ENCODE measurements around the gene TCTA. TPM values are rescaled to one million over a fixed set of nuclear protein-coding genes. Genes with fewer than 3 reads are reported as not detected.
"Not testable (repeated sequence)": the region's sequence is repeated elsewhere in the genome, so short reads cannot be mapped to it uniquely, and the experiment has no call there.

TCTA gene
- total and polyA plus RNA-seq, 4 donors, result 15.8 to 49.0 (median 30.1) TPM

DNA sequence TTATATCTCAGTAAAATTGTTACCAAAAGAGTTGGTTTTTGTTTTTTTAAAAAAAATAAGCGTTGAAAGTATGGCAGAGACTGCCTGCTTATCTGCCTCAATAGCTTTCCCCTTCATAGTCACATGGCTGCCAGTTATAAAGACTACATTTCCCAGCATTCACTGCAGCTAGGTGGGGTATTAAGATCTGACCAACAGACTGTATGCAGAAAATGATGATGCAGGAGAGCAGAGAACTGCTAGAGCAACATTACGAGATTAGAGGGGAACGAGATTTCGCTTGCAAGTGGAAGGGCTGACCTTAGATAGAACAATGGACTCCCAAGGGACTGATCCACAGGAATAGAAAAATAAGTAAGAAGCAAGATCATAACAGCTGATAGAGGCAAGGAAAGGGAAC is 14.8 kb upstream of the TCTA start:
- Histone ChIP-seq H3K4me3 (no peak overlapping the region), H3K36me3 (ENCODE audit: control insufficient read depth in 4 of 4, insufficient read depth in 4 of 4, low read length in 4 of 4) (peaks cover 2 to 12% (median 5%) of the 10 kb centered on the region in 4 donors), H3K9me3 (ENCODE audit: control insufficient read depth in 4 of 4, insufficient read depth in 3 of 4, low read length in 3 of 4) (no peaks in the 10 kb centered on the region), H3K27ac (ENCODE audit: low read depth in 1 of 2, low read length in 1 of 2) (no peak overlapping the region), H3K9ac (ENCODE audit: insufficient read depth in 1 of 2, low read length in 2 of 2) (no peak overlapping the region), H3K4me1 (ENCODE audit: control insufficient read depth in 5 of 5, insufficient read depth in 5 of 5, low read length in 5 of 5) (peaks cover 0 to 18% (median 0%) of the 10 kb centered on the region in 5 donors), H3K27me3 (ENCODE audit: control insufficient read depth in 3 of 3, insufficient read depth in 3 of 3, low read length in 2 of 3) (no peaks in the 10 kb centered on the region)
- 57 to 58% methylated on average over 4 of the region's 4 CpGs for WGBS, 2 donors
- ATAC-seq (ENCODE audit: insufficient read depth, low FRiP score) (no peak), DNase-seq (peak in 2 of 3 donors; percentile 30 to 42)
- TF ChIP-seq, protein P1, sequence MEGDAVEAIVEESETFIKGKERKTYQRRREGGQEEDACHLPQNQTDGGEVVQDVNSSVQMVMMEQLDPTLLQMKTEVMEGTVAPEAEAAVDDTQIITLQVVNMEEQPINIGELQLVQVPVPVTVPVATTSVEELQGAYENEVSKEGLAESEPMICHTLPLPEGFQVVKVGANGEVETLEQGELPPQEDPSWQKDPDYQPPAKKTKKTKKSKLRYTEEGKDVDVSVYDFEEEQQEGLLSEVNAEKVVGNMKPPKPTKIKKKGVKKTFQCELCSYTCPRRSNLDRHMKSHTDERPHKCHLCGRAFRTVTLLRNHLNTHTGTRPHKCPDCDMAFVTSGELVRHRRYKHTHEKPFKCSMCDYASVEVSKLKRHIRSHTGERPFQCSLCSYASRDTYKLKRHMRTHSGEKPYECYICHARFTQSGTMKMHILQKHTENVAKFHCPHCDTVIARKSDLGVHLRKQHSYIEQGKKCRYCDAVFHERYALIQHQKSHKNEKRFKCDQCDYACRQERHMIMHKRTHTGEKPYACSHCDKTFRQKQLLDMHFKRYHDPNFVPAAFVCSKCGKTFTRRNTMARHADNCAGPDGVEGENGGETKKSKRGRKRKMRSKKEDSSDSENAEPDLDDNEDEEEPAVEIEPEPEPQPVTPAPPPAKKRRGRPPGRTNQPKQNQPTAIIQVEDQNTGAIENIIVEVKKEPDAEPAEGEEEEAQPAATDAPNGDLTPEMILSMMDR (IDR thresholded peaks at IDR 0.05; ENCODE audit: control extremely low read depth, extremely low read depth), result no peak

DNA sequence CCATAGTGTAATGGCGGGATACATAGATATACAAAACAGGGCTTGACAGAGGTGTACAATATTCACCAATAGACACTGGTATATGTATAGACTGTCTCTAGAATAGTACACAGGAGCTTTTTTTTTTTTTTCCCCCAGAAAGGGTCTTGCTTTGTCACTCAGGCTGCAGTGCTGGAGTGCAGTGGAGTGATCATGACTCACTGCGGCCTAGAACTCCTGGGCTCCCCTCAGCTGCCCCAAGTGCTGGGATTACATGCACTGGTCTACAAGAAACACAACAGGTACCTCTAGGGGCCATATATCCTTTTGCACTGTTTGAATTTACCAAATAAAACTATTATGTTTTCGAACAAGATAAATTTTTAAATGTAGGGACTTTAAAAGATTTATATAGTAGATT is 12.8 kb upstream of the TCTA start:
- TF ChIP-seq, protein P1 (IDR thresholded peaks at IDR 0.05; ENCODE audit: control extremely low read depth, extremely low read depth), result no peak
- Histone ChIP-seq H3K4me3 (no peak overlapping the region), H3K9me3 (ENCODE audit: control insufficient read depth in 4 of 4, insufficient read depth in 3 of 4, low read length in 3 of 4) (no peaks in the 10 kb centered on the region), H3K36me3 (ENCODE audit: control insufficient read depth in 4 of 4, insufficient read depth in 4 of 4, low read length in 4 of 4) (peaks cover 2 to 11% (median 6%) of the 10 kb centered on the region in 4 donors), H3K27me3 (ENCODE audit: control insufficient read depth in 3 of 3, insufficient read depth in 3 of 3, low read length in 2 of 3) (no peaks in the 10 kb centered on the region), H3K4me1 (ENCODE audit: control insufficient read depth in 5 of 5, insufficient read depth in 5 of 5, low read length in 5 of 5) (peaks cover 0 to 17% (median 0%) of the 10 kb centered on the region in 5 donors), H3K27ac (ENCODE audit: low read depth in 1 of 2, low read length in 1 of 2) (no peak overlapping the region), H3K9ac (ENCODE audit: insufficient read depth in 1 of 2, low read length in 2 of 2) (no peak overlapping the region)
- no peak for DNase-seq
- WGBS, 2 donors, result 94% methylated on average over 3 of the region's 3 CpGs
- ATAC-seq (ENCODE audit: insufficient read depth, low FRiP score), result no peak

DNA sequence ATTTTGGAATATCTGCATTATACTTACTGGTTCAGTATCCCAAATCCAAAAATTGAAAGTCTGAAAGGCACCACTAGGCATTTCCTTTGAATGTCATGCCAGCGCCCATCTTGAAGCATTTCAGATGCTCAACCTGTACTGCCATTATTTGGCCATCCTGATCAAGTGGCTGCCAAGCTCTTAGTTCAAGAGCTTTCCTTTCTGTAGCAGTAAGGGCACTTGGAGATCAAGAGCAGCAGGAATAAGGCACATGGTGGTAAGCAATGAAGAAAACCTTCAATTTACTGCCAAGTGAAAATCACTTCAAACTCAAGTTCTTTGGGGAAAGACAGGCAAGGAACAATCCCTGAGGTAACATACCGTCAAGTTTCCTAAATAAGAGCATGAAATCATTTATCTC is 10.5 kb upstream of the TCTA start:
- Histone ChIP-seq H3K27ac (ENCODE audit: low read depth in 1 of 2, low read length in 1 of 2) (no peak overlapping the region), H3K9me3 (ENCODE audit: control insufficient read depth in 4 of 4, insufficient read depth in 3 of 4, low read length in 3 of 4) (no peaks in the 10 kb centered on the region), H3K27me3 (ENCODE audit: control insufficient read depth in 3 of 3, insufficient read depth in 3 of 3, low read length in 2 of 3) (no peaks in the 10 kb centered on the region), H3K4me1 (ENCODE audit: control insufficient read depth in 5 of 5, insufficient read depth in 5 of 5, low read length in 5 of 5) (peaks cover 0 to 17% (median 3%) of the 10 kb centered on the region in 5 donors), H3K4me3 (no peak overlapping the region), H3K36me3 (ENCODE audit: control insufficient read depth in 4 of 4, insufficient read depth in 4 of 4, low read length in 4 of 4) (peaks cover 0 to 6% (median 3%) of the 10 kb centered on the region in 4 donors), H3K9ac (ENCODE audit: insufficient read depth in 1 of 2, low read length in 2 of 2) (no peak overlapping the region)
- 53 to 84% methylated on average over 2 of the region's 2 CpGs for WGBS, 2 donors
- ATAC-seq (ENCODE audit: insufficient read depth, low FRiP score) (peak; percentile 35), DNase-seq (peak; percentile 30 to 75 (median 43))
- TF ChIP-seq, protein P1 (IDR thresholded peaks at IDR 0.05; ENCODE audit: control extremely low read depth, extremely low read depth), result no peak

DNA sequence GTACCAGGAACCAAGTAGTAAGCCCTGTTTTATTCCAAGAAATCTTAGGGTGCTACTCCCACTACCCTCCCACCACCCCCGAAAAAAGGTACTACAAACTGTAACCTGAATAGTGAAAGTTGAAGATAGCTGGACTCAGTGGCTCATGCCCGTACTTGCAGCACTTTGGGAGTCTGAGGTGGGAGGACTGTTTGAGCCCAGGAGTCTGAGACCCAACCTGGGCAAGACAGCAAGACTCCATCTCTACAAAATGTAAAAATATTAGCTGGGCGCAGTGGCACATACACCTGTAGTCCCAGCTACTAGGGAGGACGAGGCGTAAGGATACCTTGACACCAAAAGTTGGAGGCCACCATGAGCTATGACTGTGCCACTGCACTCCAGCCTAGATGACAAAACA is 8.3 kb upstream of the TCTA start:
- WGBS, 2 donors, result 90 to 95% methylated on average over 5 of the region's 5 CpGs
- DNase-seq (no peak), ATAC-seq (ENCODE audit: insufficient read depth, low FRiP score) (no peak)
- TF ChIP-seq, protein P1 (IDR thresholded peaks at IDR 0.05; ENCODE audit: control extremely low read depth, extremely low read depth), result no peak
- Histone ChIP-seq H3K4me3 (no peak overlapping the region), H3K27ac (ENCODE audit: low read depth in 1 of 2, low read length in 1 of 2) (no peak overlapping the region), H3K9ac (ENCODE audit: insufficient read depth in 1 of 2, low read length in 2 of 2) (no peak overlapping the region), H3K9me3 (ENCODE audit: control insufficient read depth in 4 of 4, insufficient read depth in 3 of 4, low read length in 3 of 4) (no peaks in the 10 kb centered on the region), H3K4me1 (ENCODE audit: control insufficient read depth in 5 of 5, insufficient read depth in 5 of 5, low read length in 5 of 5) (peaks cover 0 to 20% (median 3%) of the 10 kb centered on the region in 5 donors), H3K27me3 (ENCODE audit: control insufficient read depth in 3 of 3, insufficient read depth in 3 of 3, low read length in 2 of 3) (no peaks in the 10 kb centered on the region), H3K36me3 (ENCODE audit: control insufficient read depth in 4 of 4, insufficient read depth in 4 of 4, low read length in 4 of 4) (peaks cover 0 to 6% (median 2%) of the 10 kb centered on the region in 4 donors)

DNA sequence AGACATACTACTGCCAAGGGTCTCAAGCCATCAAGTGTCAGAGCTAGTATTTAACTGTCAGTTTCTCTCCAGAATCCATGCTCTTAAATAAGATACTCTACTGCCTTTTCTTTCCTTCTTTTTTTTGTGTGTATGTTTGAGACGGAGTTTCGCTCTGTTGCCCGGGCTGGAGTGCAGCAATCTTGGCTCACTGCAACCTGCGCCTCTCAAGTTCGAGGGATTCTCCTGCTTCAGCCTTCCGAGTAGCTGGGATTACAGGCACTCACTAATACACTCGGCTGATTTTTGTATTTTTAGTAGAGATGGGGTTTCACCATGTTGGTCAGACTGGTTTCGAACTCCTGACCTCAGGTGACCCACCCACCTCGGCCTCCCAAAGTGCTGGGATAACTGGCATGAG is 6.7 kb upstream of the TCTA start:
- not testable (repeated sequence) for H3K9me3 ChIP-seq (ENCODE audit: control insufficient read depth in 4 of 4, insufficient read depth in 3 of 4, low read length in 3 of 4); H3K36me3 ChIP-seq (ENCODE audit: control insufficient read depth in 4 of 4, insufficient read depth in 4 of 4, low read length in 4 of 4); DNase-seq; ATAC-seq (ENCODE audit: insufficient read depth, low FRiP score); H3K9ac ChIP-seq (ENCODE audit: insufficient read depth in 1 of 2, low read length in 2 of 2); H3K4me3 ChIP-seq; H3K27me3 ChIP-seq (ENCODE audit: control insufficient read depth in 3 of 3, insufficient read depth in 3 of 3, low read length in 2 of 3)
- Histone ChIP-seq H3K4me1 (ENCODE audit: control insufficient read depth in 5 of 5, insufficient read depth in 5 of 5, low read length in 5 of 5) (peaks cover 6 to 22% (median 12%) of the 10 kb centered on the region in 5 donors), H3K27ac (ENCODE audit: low read depth in 1 of 2, low read length in 1 of 2) (peak overlapping the region in 1 of 2 donors; percentile 63)
- WGBS, 2 donors, result 45 to 61% methylated on average over 9 of the region's 9 CpGs

Measured in lung (tissue), 12 donors.